Raji (cell line): Measurements from ENCODE around the gene FOXF2.

Source experiments
- POLR2A ChIP-seq: IDR thresholded peaks from 2 replicates; pipeline ENCODE4 v1.6.1; 2011; ENCODE audit warnings: low read depth, low read length, control low read depth; ENCODE audit not compliant: insufficient read depth

Gene FOXF2

GRCh38 chr6:1409774-1410465, 20.5 kb downstream of the FOXF2 start:
- no peak for TF ChIP-seq POLR2A

DNA sequence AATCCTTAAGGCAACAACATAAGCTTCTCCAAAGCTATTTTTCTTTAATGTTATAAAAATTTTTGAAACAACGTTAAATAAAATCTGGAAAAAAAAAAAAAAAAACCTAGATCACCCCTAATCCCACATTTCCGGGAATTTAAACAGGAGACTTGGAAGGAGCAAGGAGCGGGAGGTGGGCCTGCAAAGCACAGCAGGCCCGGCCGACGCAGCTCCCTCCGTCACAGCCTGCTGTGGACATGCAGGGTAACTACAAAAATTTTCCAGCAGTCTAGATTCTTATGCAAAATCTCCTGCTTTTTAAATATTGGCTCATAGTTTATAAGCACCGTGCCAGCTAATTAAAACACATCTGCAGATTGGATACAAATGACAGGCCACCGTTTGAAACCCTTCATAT, 23.5 kb downstream of the FOXF2 start:
- TF ChIP-seq POLR2A = no peak

- TF ChIP-seq POLR2A = no peak
Measured at GRCh38 chr6:1415416-1416063, 26.2 kb downstream of the FOXF2 start.

DNA sequence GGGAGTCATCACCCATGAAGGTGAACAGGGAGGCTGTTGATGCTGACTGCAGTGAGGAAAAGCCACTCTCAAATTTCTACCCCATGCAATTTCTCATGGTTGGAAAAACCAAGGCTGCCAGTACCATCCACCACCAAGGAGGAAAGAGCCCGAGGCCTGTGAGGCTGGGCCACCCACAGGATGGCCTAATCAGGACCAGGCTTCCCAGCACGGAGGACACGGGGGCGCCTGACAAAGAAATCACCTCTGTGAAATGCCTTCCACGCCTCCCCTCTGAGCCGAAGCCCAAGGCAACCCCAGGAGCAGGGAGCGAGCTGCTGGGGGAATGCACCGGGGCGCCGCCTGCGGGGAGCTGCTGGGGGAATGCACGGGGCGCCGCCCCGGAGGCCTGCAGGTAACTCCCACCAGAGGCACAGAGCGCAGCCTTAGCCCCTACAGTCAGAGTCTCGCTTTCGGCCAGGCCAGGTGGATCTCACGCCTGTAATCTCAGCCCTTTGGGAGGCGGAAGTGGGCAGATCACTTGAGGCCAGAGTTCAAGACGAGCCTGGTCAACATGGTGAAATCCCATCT, 26.9 kb downstream of the FOXF2 start:
- TF ChIP-seq POLR2A = no peak

DNA sequence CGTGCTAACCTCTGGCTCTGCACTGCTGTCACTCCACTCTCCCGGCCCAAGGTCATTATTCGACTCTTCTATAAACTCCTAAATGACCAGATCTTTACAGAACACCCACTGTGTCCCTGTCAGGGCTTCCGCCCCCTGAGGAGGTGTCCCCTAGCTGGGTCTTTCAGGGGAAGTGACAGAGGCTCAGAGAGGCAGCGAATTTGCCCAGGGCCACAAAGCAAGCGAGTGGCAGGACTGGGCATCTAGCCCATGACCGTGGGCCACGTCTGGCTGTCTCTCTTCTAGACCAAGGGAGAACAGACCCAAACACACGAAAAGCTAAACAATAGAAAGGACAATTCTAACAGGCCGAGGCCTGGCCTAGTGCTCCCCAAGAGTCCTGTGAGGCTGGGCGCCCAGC, 27.4 kb downstream of the FOXF2 start:
- no peak for TF ChIP-seq POLR2A

GRCh38 chr6:1417718-1418117, 28.3 kb downstream of the FOXF2 start:
- TF ChIP-seq POLR2A = no peak

DNA sequence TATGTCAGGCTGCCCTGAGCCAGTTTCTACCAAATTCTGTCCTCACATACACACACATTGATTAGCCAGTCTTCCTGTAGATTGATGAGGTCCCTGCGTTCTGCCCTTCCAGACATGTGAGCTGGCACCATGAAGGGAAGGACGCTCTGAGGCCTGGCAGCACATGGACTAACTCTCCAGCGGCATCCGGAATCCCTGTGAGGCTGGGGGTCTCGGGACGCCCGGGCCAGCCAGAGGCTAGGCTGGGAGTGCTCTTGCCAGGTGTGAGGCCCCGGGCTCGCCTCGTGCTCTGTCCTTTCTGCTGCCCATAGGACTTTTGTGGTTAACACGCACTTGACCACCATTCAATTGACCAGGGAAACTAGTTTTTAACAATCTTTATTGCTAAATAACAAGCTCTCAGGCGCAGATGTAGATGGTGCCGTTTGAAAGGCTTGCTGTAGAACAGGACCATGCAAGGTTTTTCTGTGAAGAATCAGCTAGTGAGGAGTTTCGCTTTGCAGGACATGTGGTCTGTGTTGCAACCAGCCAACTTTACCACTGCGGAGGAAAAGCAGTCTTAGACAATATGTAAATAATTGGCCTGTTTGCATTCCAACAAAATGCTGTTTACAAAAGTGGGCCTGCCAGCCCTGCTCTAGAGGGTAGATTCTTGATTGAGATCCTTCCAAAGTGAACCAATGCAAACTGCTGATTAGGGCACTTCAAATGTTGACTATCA, 29.3 kb downstream of the FOXF2 start:
- TF ChIP-seq POLR2A = no peak

- TF ChIP-seq POLR2A = no peak
Measured at GRCh38 chr6:1420382-1420781, 31.0 kb downstream of the FOXF2 start.

GRCh38 chr6:1422290-1422689, 32.9 kb downstream of the FOXF2 start:
- no peak for TF ChIP-seq POLR2A

DNA sequence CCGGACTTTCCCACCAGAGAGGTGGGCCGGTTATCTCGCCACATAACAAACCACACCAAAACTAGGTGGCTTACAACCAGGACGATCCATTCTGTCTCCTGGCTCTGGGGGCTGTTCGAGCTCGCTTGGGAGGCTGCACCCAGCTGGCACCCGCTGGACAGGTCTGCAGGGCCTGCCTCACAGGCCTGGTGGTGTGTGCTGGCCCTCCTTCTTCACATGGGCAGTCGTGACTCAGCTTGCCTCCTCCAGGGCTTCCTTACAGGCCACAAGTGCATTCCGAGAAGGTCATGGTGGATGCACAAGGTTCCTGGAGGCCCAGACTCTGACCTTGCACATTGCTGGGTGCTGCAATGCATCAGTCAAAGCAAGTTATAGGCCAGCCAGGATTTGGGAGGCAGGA, 34.2 kb downstream of the FOXF2 start:
- TF ChIP-seq POLR2A = no peak

- TF ChIP-seq POLR2A = no peak
Measured at GRCh38 chr6:1424306-1424927, 35.0 kb downstream of the FOXF2 start.

- TF ChIP-seq POLR2A = no peak
Measured at GRCh38 chr6:1426416-1426815, 37.0 kb downstream of the FOXF2 start.

DNA sequence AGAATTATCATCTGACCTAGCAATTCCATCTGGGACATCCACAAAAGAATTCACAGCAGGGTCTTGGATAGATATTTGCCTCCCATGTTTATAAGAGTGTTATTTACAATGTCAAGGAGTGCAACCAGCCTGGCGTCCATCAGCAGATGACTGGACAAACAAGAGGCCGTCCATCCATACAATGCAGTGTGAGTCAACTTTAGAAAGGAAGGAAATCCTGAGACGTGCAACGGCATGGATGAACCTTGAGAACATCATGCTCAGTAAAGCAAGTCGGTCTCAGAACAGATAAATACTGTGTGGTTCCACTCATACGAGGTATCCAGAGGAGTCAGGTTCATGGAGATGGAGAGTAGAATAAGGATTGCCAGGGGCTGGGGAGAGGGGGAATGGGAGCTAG, 46.4 kb downstream of the FOXF2 start:
- TF ChIP-seq POLR2A = no peak

DNA sequence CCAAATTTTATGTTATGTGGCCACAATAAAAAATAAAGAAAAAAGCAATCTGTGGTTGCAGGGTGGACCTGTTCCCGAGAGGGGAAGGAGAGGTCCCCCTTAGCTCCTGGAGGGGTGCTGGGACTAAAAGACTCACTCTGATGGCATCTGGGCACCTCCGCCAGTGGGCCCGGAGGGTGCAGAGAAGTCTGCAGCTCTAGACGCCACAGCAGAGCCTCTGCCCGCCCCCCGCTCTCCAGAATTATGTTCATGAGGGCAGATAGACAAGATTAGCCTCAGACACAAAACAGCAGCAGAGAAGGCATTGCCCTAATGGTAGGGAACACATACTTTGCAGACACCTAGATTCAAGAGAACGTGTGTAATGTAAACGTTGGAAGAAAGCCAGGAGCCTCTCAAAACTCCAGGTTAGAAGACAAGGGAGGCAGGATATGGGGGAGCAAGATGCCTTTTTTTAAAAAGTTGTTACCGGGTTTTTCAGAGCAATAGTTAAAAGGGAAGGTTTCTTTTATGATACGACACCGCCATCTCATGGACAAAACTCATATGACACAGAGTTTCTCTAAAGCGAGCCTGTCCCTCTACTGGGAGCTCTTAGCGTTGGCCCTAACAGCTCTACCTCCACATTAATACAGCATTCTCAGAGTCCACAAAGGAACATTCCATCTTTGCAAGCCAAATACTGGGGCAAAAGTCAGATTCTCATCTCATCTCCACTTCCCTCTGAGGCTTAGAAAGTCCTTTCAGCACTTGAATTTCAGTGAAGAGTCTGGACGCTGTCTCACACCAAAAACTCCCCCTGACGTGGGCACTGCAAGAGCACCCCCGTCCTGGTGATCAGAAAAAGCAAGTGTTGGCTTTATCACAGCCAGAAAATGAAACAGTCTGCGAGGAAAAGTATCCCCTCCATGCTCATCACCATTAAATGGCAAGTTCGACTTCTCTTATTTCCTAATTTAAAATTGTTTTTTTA, 47.2 kb downstream of the FOXF2 start:
- TF ChIP-seq POLR2A = no peak

GRCh38 chr6:1437553-1438406, 48.4 kb downstream of the FOXF2 start:
- TF ChIP-seq POLR2A = no peak
